Neural progenitor cell (in vitro differentiated cells): Measurements from ENCODE around the gene PIP5KL1. TPM values are rescaled to one million over a fixed set of nuclear protein-coding genes. Genes with fewer than 3 reads are reported as not detected.

Experiments used
- DNase-seq: peaks from one replicate; pipeline ENCODE4 v3.0.0-alpha.2; 2016; ENCODE audit warnings: low spot score
- H2AFZ ChIP-seq: fragments of 200-600 bp; sonication (generic); replicated peaks from 2 replicates; pipeline ENCODE4 v1.6.1; 2016; ENCODE audit warnings: antibody characterized with exemption
- H3F3A ChIP-seq: fragments of 200-600 bp; sonication (generic); 2 replicates; pipeline ENCODE4 v1.6.1; 2016; ENCODE audit warnings: antibody characterized with exemption, low read depth
- H3K27ac ChIP-seq: fragments of 200-600 bp; sonication (generic); 2 replicates; pipeline ENCODE4 v1.5.1; 2016; ENCODE audit warnings: mild to moderate bottlenecking
- H3K27me3 ChIP-seq: fragments of 200-600 bp; sonication (generic); 2 replicates; pipeline ENCODE4 v1.6.1; 2016; ENCODE audit warnings: mild to moderate bottlenecking, moderate library complexity
- H3K36me3 ChIP-seq: fragments of 200-600 bp; sonication (generic); 2 replicates; pipeline ENCODE4 v1.5.1; 2016
- H3K4me1 ChIP-seq: fragments of 200-600 bp; sonication (generic); 2 replicates; pipeline ENCODE4 v1.6.1; 2016; ENCODE audit warnings: mixed run types
- H3K4me2 ChIP-seq: fragments of 200-600 bp; sonication (generic); 2 replicates; pipeline ENCODE4 v1.6.1; 2016
- H3K4me3 ChIP-seq: fragments of 200-600 bp; sonication (generic); 2 replicates; pipeline ENCODE4 v1.5.1; 2016
- H3K79me2 ChIP-seq: fragments of 200-600 bp; sonication (generic); 2 replicates; pipeline ENCODE4 v1.6.1; 2016; ENCODE audit warnings: low read depth
- H3K9ac ChIP-seq: fragments of 200-600 bp; sonication (generic); 2 replicates; pipeline ENCODE4 v1.6.1; 2016
- H3K9me3 ChIP-seq: fragments of 200-600 bp; sonication (generic); 2 replicates; pipeline ENCODE4 v1.5.1; 2016; ENCODE audit warnings: low read depth
- H4K20me1 ChIP-seq: fragments of 200-600 bp; sonication (generic); 2 replicates; pipeline ENCODE4 v1.6.1; 2016; ENCODE audit warnings: low read depth
- H3K27ac Mint-ChIP-seq: 3 replicates; pipeline ENCODE4 v1.8.0; 2021; ENCODE audit warnings: mixed read lengths
- H3K27me3 Mint-ChIP-seq: 2 replicates; pipeline ENCODE4 v1.8.0; 2022; ENCODE audit warnings: low read depth, mild to moderate bottlenecking, inconsistent platforms, moderate library complexity, mixed read lengths; ENCODE audit not compliant: insufficient read depth
- H3K36me3 Mint-ChIP-seq: 3 replicates; pipeline ENCODE4 v1.8.0; 2021; ENCODE audit warnings: mixed read lengths
- H3K4me1 Mint-ChIP-seq: 3 replicates; pipeline ENCODE4 v1.8.0; 2021; ENCODE audit warnings: mixed read lengths
- H3K4me3 Mint-ChIP-seq: 3 replicates; pipeline ENCODE4 v1.8.0; 2021; ENCODE audit warnings: mild to moderate bottlenecking, moderate library complexity, mixed read lengths
- H3K9me3 Mint-ChIP-seq: 3 replicates; pipeline ENCODE4 v1.8.0; 2020; ENCODE audit warnings: mixed read lengths
- CTCF ChIP-seq: fragments of 200-600 bp; sonication (generic); IDR thresholded peaks from 2 replicates; pipeline ENCODE4 v1.5.1; 2017; ENCODE audit warnings: antibody characterized with exemption, mild to moderate bottlenecking
- EZH2 ChIP-seq: fragments of 200-600 bp; sonication (generic); IDR thresholded peaks from 2 replicates; pipeline ENCODE4 v1.6.1; 2017; ENCODE audit warnings: antibody characterized with exemption, mild to moderate bottlenecking, moderate library complexity
- EZH2phosphoT487 ChIP-seq: fragments of 200-600 bp; sonication (generic); IDR thresholded peaks from 2 replicates; pipeline ENCODE4 v1.6.1; 2017; ENCODE audit warnings: antibody characterized with exemption
- total RNA-seq: library from RNA; depleted of rRNA; stranded (reverse); fragments of >200 nt; gene quantifications from 2 replicates; pipeline ENCODE4 v1.2.3, GENCODE V29; 2015; ENCODE audit warnings: low replicate concordance

PIP5KL1 gene
- total RNA-seq, 1 donor from 2014 or later: 1.4 TPM

- H3K4me2 ChIP-seq: no peak overlapping the region
- TF ChIP-seq EZH2: no peak
- no peak for TF ChIP-seq EZH2phosphoT487
- no peak for TF ChIP-seq CTCF
- H2AFZ ChIP-seq: no peak overlapping the region
- H3K27me3 ChIP-seq: no peaks in the 10 kb centered on the region
- no peaks in the 10 kb centered on the region for H3K9me3 ChIP-seq
- H3K36me3 ChIP-seq: no peaks in the 10 kb centered on the region
- peaks cover 31% of the 10 kb centered on the region for H4K20me1 ChIP-seq
- Mint-ChIP-seq H3K4me1 (peaks cover 30% of the 10 kb centered on the region), H3K9me3 (no peaks in the 10 kb centered on the region), H3K27me3 (peaks cover 13% of the 10 kb centered on the region), H3K27ac (no peak overlapping the region), H3K36me3 (peaks cover 16% of the 10 kb centered on the region), H3K4me3 (no peak overlapping the region)
- peaks cover 31% of the 10 kb centered on the region for H3F3A ChIP-seq
- no peak for DNase-seq
- H3K79me2 ChIP-seq: peaks cover 12% of the 10 kb centered on the region
- no peak overlapping the region for H3K4me3 ChIP-seq
- no peak overlapping the region for H3K9ac ChIP-seq
- peaks cover 11% of the 10 kb centered on the region for H3K4me1 ChIP-seq
- H3K27ac ChIP-seq: no peak overlapping the region
Observed at GRCh38 chr9:127941062-127941960, 10.7 kb upstream of the PIP5KL1 start.

- Mint-ChIP-seq H3K4me3 (no peak overlapping the region), H3K27ac (no peak overlapping the region), H3K36me3 (peaks cover 19% of the 10 kb centered on the region), H3K4me1 (peaks cover 37% of the 10 kb centered on the region), H3K27me3 (peaks cover 10% of the 10 kb centered on the region), H3K9me3 (no peaks in the 10 kb centered on the region)
- DNase-seq: no peak
- TF ChIP-seq CTCF: no peak
- TF ChIP-seq EZH2: no peak
- Histone ChIP-seq H3K79me2 (peaks cover 16% of the 10 kb centered on the region), H3K4me1 (peaks cover 11% of the 10 kb centered on the region), H3K4me2 (no peak overlapping the region), H3K27me3 (no peaks in the 10 kb centered on the region), H2AFZ (no peak overlapping the region), H3K9me3 (no peaks in the 10 kb centered on the region), H3K9ac (no peak overlapping the region), H3F3A (peaks cover 31% of the 10 kb centered on the region), H3K36me3 (no peaks in the 10 kb centered on the region), H3K4me3 (no peak overlapping the region), H4K20me1 (peaks cover 32% of the 10 kb centered on the region), H3K27ac (no peak overlapping the region)
Observed at GRCh38 chr9:127940593-127940992, 10.0 kb upstream of the PIP5KL1 start.

GRCh38 chr9:127938298-127938690, 7.7 kb upstream of the PIP5KL1 start:
- Histone ChIP-seq H3K4me3 (peak overlapping the region; percentile 94), H4K20me1 (peaks cover 26% of the 10 kb centered on the region), H3K4me1 (peaks cover 11% of the 10 kb centered on the region), H2AFZ (no peak overlapping the region), H3F3A (peaks cover 17% of the 10 kb centered on the region), H3K79me2 (peaks cover 16% of the 10 kb centered on the region), H3K27me3 (no peaks in the 10 kb centered on the region), H3K36me3 (no peaks in the 10 kb centered on the region), H3K4me2 (peak overlapping the region; percentile 99), H3K9me3 (no peaks in the 10 kb centered on the region), H3K27ac (no peak overlapping the region), H3K9ac (no peak overlapping the region)
- Mint-ChIP-seq H3K27me3 (peaks cover 10% of the 10 kb centered on the region), H3K4me3 (peak overlapping the region; percentile 74), H3K9me3 (no peaks in the 10 kb centered on the region), H3K4me1 (peaks cover 37% of the 10 kb centered on the region), H3K27ac (peak overlapping the region; percentile 87), H3K36me3 (peaks cover 11% of the 10 kb centered on the region)
- TF ChIP-seq CTCF: no peak
- DNase-seq: no peak
